GM19193 (cell line): ENCODE results near the gene VPS39.

Source experiments
- POLR2A ChIP-seq: IDR thresholded peaks from 4 replicates; pipeline ENCODE4 v1.6.1; 2011; ENCODE audit not compliant: insufficient read depth, insufficient read length; ENCODE audit errors: extremely low read depth

The VPS39 gene

GRCh38 chr15:42207674-42208579 is at the start of gene VPS39:
Gene VPS39, minus strand, starts transcription at chr15:42208304. Its CDS starts 151 bp downstream, at chr15:42208153.
- peak; percentile 87 for TF ChIP-seq POLR2A

- no peak for TF ChIP-seq POLR2A
Measured at GRCh38 chr15:42253300-42253699, 45.2 kb upstream of the VPS39 start.

GRCh38 chr15:42240823-42241222 is 32.7 kb upstream of the VPS39 start:
- TF ChIP-seq POLR2A: no peak

GRCh38 chr15:42239528-42240182 is 31.6 kb upstream of the VPS39 start:
- TF ChIP-seq POLR2A: no peak

GRCh38 chr15:42233107-42233506 is 25.0 kb upstream of the VPS39 start:
- TF ChIP-seq POLR2A: no peak

- no peak for TF ChIP-seq POLR2A
Measured at GRCh38 chr15:42232606-42233005, 24.5 kb upstream of the VPS39 start.

GRCh38 chr15:42231088-42231487 is 23.0 kb upstream of the VPS39 start:
- TF ChIP-seq POLR2A: no peak

- no peak for TF ChIP-seq POLR2A
Measured at GRCh38 chr15:42228036-42228435, 19.9 kb upstream of the VPS39 start.

- TF ChIP-seq POLR2A: no peak
Measured at GRCh38 chr15:42226648-42227047, 18.5 kb upstream of the VPS39 start.

- no peak for TF ChIP-seq POLR2A
Measured at GRCh38 chr15:42220216-42220615, 12.1 kb upstream of the VPS39 start.

GRCh38 chr15:42218953-42219592 is 11.0 kb upstream of the VPS39 start:
- TF ChIP-seq POLR2A: no peak

- no peak for TF ChIP-seq POLR2A
Measured at GRCh38 chr15:42217568-42217967, 9.5 kb upstream of the VPS39 start.

GRCh38 chr15:42215913-42216829 is 8.1 kb upstream of the VPS39 start:
- no peak for TF ChIP-seq POLR2A

- TF ChIP-seq POLR2A: no peak
Measured at GRCh38 chr15:42214600-42214999, 6.5 kb upstream of the VPS39 start.
